ENCODE data around the gene CDH2. TPM values are rescaled to one million over a fixed set of nuclear protein-coding genes. Genes with fewer than 3 reads are reported as not detected.
A peak's percentile ranks its signal among the peaks of the same experiment; 100 is the strongest.

The CDH2 gene
- total RNA-seq, 4 donors from 2014 or later, result 3.9 to 9.8 (median 7.5) TPM

DNA sequence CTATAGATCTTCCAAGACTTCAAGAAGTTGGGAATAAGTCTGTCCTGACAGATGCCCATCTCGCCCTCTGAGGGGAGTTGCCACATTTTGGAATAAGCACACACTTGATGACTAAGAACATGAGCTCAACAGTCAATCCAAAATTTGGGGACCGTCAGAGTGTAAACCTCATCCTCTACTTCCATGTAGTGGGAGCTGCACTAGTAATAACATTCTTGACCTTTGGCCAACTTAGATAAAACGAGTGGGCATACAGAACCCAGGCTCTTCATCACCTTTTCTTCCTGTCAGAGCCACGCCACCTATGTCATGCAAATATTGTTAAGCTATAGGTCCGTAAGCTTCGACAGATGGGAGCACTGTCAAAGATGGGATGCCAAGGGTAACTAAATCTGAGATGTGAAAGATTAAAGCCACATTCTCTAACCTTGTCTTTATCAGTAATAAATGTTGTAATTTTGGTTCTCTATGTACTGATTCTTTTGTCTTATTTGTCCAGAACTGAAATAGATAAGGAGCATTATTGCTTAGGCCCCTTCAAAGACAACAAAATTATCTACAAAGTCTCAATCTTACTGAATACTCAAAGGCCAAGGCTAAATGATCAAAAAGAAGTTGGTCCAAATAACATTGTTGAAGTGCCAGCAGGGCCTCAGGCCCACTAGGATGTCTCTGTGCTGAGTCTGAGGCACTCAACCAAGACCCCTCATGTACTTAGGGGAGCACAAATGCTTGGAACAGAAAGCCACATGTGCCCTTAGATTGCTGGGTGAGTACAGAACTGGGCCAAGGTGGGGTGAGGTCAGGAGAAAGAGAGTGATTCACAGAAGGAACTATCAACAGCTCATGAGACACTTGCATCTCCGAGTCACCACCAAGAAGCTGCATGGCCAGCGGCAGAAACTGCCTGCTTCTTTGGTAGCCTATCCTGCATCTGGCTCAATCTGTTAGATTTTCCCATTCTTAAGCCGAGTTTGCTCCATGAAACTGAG is 15.0 kb downstream of the CDH2 start:
- 90 to 92% methylated on average over 9 of the region's 9 CpGs for WGBS, 2 donors
- Histone ChIP-seq H3K4me1 (no peaks in the 10 kb centered on the region), H3K27ac (no peak overlapping the region), H3K9me3 (no peaks in the 10 kb centered on the region), H3K27me3 (no peaks in the 10 kb centered on the region), H3K36me3 (no peaks in the 10 kb centered on the region), H3K4me3 (no peak overlapping the region)
- DNase-seq (ENCODE audit: low spot score in 2 of 2), result no peak
- TF ChIP-seq EP300 (IDR thresholded peaks at IDR 0.05) (no peak), POLR2A (IDR thresholded peaks at IDR 0.05) (no peak)
- TF ChIP-seq, protein P1, sequence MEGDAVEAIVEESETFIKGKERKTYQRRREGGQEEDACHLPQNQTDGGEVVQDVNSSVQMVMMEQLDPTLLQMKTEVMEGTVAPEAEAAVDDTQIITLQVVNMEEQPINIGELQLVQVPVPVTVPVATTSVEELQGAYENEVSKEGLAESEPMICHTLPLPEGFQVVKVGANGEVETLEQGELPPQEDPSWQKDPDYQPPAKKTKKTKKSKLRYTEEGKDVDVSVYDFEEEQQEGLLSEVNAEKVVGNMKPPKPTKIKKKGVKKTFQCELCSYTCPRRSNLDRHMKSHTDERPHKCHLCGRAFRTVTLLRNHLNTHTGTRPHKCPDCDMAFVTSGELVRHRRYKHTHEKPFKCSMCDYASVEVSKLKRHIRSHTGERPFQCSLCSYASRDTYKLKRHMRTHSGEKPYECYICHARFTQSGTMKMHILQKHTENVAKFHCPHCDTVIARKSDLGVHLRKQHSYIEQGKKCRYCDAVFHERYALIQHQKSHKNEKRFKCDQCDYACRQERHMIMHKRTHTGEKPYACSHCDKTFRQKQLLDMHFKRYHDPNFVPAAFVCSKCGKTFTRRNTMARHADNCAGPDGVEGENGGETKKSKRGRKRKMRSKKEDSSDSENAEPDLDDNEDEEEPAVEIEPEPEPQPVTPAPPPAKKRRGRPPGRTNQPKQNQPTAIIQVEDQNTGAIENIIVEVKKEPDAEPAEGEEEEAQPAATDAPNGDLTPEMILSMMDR (IDR thresholded peaks at IDR 0.05), result no peak

DNA sequence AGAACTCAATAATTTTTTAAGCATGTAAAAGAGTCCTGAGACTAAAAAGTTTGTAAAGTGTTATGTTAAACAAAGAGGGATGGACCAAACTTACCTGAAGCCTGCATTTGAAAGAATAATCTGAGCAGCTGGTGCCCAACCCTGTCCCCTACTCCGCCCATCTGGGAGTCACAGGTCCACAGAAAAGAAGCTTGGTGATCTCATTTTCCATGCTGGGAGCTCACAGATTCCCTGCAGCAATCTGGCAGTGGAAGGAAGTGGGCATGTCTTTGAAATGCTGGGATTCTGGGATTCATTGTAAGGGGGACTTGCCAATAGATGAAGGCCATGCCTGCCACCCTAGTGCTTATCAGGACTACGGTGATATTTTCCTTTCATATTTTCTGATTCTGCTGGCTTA is 17.9 kb downstream of the CDH2 start:
- TF ChIP-seq, protein P1 (IDR thresholded peaks at IDR 0.05), result no peak
- TF ChIP-seq POLR2A (IDR thresholded peaks at IDR 0.05) (no peak), EP300 (IDR thresholded peaks at IDR 0.05) (no peak)
- H3K27me3 ChIP-seq, result no peaks in the 10 kb centered on the region
- H3K4me1 ChIP-seq, result no peaks in the 10 kb centered on the region
- H3K4me3 ChIP-seq, result no peak overlapping the region
- no peaks in the 10 kb centered on the region for H3K9me3 ChIP-seq
- no peak overlapping the region for H3K27ac ChIP-seq
- no peaks in the 10 kb centered on the region for H3K36me3 ChIP-seq
- WGBS, 2 donors, result 65 to 74% methylated on average over 2 of the region's 2 CpGs
- DNase-seq (ENCODE audit: low spot score in 2 of 2), result no peak

DNA sequence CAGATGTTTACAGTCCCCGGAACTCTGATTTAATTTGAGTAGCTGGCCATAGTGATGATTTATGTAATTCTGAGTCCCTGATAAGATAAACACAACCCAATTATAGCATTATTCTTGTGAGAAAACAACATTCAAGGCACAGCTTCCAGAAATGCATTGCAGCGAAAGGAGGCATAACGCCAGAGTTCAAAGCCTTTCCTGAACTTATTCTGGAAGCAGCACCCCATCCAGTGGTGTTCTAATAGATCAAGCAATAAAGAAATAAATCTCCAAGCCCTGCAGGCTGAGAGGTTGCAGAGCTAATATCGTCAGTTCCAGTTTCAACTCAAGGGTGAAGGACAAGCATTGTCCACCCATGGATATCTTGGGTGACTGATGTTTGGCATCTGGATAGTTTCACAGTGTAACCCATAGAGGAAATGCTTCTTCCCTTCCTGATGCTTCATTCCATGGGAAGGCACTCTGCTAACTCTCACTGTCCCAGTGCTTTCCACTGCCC is 18.8 kb downstream of the CDH2 start:
- TF ChIP-seq, protein P1 (IDR thresholded peaks at IDR 0.05), result no peak
- TF ChIP-seq EP300 (IDR thresholded peaks at IDR 0.05) (no peak), POLR2A (IDR thresholded peaks at IDR 0.05) (no peak)
- Histone ChIP-seq H3K4me3 (no peak overlapping the region), H3K27ac (peak overlapping the region in 1 of 4 donors; percentile 16), H3K27me3 (no peaks in the 10 kb centered on the region), H3K9me3 (no peaks in the 10 kb centered on the region), H3K4me1 (no peaks in the 10 kb centered on the region), H3K36me3 (no peaks in the 10 kb centered on the region)
- 13 to 39% methylated on average over 4 of the region's 4 CpGs for WGBS, 2 donors
- no peak for DNase-seq (ENCODE audit: low spot score in 2 of 2)

DNA sequence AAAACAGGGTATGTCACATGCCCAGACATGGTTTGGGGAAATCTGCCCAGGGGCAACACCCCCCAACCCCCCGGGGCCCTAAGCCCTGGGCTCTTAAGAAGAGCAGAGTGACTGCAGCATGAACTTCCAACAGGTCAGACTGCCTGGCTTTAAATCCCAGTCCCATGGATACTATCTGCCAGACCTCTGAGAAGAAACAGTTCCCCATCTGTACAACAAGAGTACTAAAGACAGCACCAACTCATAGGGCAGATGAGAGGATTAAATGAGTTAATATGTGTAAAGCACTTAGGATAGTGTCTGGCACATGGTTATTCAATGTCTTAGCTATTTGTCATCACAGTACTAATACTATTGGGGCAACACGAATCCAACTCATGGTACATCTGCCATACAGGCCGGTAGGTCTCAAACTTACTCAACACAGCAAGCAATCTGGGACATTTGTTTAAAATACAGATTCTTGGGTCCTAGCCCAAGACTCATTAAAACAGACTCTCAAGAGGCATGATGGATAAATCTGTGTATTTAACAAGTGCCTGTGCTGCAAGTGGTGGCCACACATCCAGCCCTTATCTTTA is 23.4 kb downstream of the CDH2 start:
- Histone ChIP-seq H3K27ac (no peak overlapping the region), H3K27me3 (no peaks in the 10 kb centered on the region), H3K36me3 (no peaks in the 10 kb centered on the region), H3K4me3 (no peak overlapping the region), H3K4me1 (no peaks in the 10 kb centered on the region), H3K9me3 (no peaks in the 10 kb centered on the region)
- no peak for DNase-seq (ENCODE audit: low spot score in 2 of 2)
- 79 to 80% methylated on average over 3 of the region's 3 CpGs for WGBS, 2 donors
- TF ChIP-seq, protein P1 (IDR thresholded peaks at IDR 0.05), result no peak
- TF ChIP-seq EP300 (IDR thresholded peaks at IDR 0.05) (no peak), POLR2A (IDR thresholded peaks at IDR 0.05) (no peak)

DNA sequence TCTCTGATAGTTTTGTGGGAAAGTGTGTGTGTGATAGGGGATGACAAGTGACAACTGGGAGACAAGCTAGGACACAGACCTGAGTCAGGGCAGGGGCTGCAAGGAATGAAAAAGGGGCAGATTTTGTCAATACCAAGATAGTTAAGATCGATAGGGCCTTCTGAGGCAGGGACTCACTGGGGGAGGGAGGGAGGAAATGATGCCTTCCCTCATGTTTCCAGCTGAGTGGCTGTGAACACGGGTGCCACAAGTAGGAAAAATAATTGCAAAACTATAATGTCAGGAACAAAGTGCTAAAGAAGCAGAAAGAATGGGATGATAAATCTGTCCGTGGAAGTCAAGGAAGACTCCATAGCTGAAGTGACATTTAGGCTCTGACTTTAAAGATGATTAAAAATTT is 24.2 kb downstream of the CDH2 start:
- H3K27ac ChIP-seq, result no peak overlapping the region
- H3K4me3 ChIP-seq, result no peak overlapping the region
- H3K4me1 ChIP-seq, result peaks cover 0 to 2% (median 0%) of the 10 kb centered on the region in 4 donors
- DNase-seq (ENCODE audit: low spot score in 2 of 2), result no peak
- 43 to 44% methylated on average over 3 of the region's 3 CpGs for WGBS, 2 donors
- H3K36me3 ChIP-seq, result no peaks in the 10 kb centered on the region
- no peaks in the 10 kb centered on the region for H3K9me3 ChIP-seq
- TF ChIP-seq EP300 (IDR thresholded peaks at IDR 0.05) (no peak), POLR2A (IDR thresholded peaks at IDR 0.05) (no peak)
- TF ChIP-seq, protein P1 (IDR thresholded peaks at IDR 0.05), result no peak
- no peaks in the 10 kb centered on the region for H3K27me3 ChIP-seq
